ENCODE measurements around the gene PPP2R3B. TPM values are rescaled to one million over a fixed set of nuclear protein-coding genes. Genes with fewer than 3 reads are reported as not detected.

Gene PPP2R3B
- total RNA-seq, 1 experiment from 2014 or later, result 19.1 TPM

- H3K27ac ChIP-seq (ENCODE audit: low read depth, low read length), result no peak overlapping the region
- no peak overlapping the region for H2AFZ ChIP-seq (ENCODE audit: low read depth, low read length, poor library complexity, severe bottlenecking)
- ChIA-PET RAD21 (ENCODE audit: low non-redundant PET in 1 of 2, low total read pairs in 2 of 2, uncharacterized antibody in 2 of 2, unreplicated experiment in 2 of 2) (no interaction called here), CTCF (no interaction called here), POLR2A (no interaction called here)
- no peak for DNase-seq (ENCODE audit: low read depth, low spot score)
- intact Hi-C loops (cut with micrococcal nuclease), result no loop called here
- H3K4me1 ChIP-seq (ENCODE audit: control insufficient read depth in 1 of 2, insufficient read depth in 2 of 2, low read length in 2 of 2), result no peaks in the 10 kb centered on the region
- H3K36me3 ChIP-seq (ENCODE audit: control insufficient read depth in 1 of 2, insufficient read depth in 2 of 2, low read length in 2 of 2), result no peaks in the 10 kb centered on the region
- no peaks in the 10 kb centered on the region for H3K9me2 ChIP-seq (ENCODE audit: insufficient read depth)
- H3K9ac ChIP-seq (ENCODE audit: low read length), result no peak overlapping the region
- no peaks in the 10 kb centered on the region for H4K20me1 ChIP-seq (ENCODE audit: insufficient read depth)
- no peak overlapping the region for H3K4me2 ChIP-seq (ENCODE audit: low read length)
- no peaks in the 10 kb centered on the region for H3K9me3 ChIP-seq (ENCODE audit: control insufficient read depth in 1 of 2, insufficient read depth in 1 of 2, low read depth in 1 of 2, low read length in 2 of 2)
- no TSS peak for BruUV-seq (replicated peaks)
- H3K79me2 ChIP-seq (ENCODE audit: insufficient read depth, low read length), result no peaks in the 10 kb centered on the region
- no peak overlapping the region for H3K4me3 ChIP-seq (replicated peaks in 1 of 2; ENCODE audit: low read depth in 1 of 2, low read length in 2 of 2)
- ATAC-seq, result no peak
- no peak for TF ChIP-seq JUND (IDR thresholded peaks at IDR 0.05)
- TF ChIP-seq REST (IDR thresholded peaks at IDR 0.05; ENCODE audit: low read depth), result no peak
- no peak for TF ChIP-seq SP1 (IDR thresholded peaks at IDR 0.05; ENCODE audit: low read depth)
- TF ChIP-seq TCF7L2 (IDR thresholded peaks at IDR 0.05; ENCODE audit: borderline replicate concordance, extremely low read depth, insufficient read depth, insufficient read length), result no peak
- no peak for TF ChIP-seq ZFX (IDR thresholded peaks at IDR 0.05)
- TF ChIP-seq, protein P1, sequence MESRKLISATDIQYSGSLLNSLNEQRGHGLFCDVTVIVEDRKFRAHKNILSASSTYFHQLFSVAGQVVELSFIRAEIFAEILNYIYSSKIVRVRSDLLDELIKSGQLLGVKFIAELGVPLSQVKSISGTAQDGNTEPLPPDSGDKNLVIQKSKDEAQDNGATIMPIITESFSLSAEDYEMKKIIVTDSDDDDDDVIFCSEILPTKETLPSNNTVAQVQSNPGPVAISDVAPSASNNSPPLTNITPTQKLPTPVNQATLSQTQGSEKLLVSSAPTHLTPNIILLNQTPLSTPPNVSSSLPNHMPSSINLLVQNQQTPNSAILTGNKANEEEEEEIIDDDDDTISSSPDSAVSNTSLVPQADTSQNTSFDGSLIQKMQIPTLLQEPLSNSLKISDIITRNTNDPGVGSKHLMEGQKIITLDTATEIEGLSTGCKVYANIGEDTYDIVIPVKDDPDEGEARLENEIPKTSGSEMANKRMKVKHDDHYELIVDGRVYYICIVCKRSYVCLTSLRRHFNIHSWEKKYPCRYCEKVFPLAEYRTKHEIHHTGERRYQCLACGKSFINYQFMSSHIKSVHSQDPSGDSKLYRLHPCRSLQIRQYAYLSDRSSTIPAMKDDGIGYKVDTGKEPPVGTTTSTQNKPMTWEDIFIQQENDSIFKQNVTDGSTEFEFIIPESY (IDR thresholded peaks at IDR 0.05; ENCODE audit: extremely low read depth, insufficient replicate concordance, low read length), result no peak
- H3K27me3 ChIP-seq (ENCODE audit: insufficient read depth, low read length), result no peaks in the 10 kb centered on the region
These were observed 40.5 kb downstream of the PPP2R3B start for GRCh38 chrX:346034-346813.

All from HCT116 (cell line).